Measurements from ENCODE around the gene C4orf33.

DNA sequence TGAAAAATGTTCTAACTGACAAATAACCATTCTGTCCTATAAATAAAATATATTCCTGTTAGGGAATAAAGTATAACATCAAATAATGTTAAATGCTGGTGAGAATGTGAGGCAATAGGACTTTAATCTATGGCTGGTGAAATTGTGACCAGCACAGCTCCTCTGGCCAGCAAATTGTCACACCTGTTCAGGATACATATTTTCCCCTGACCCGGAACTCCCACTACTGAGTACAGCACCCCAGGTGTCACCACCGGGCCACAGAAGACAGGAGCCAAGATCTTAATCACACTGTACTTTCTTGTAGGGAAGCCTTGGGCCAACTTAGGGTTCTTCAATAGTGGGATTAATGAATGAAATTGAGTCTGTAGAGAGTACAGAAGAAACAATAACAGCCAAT, 33.2 kb downstream of the C4orf33 start:
- no peak for TF ChIP-seq POLR2A (IDR thresholded peaks at IDR 0.05; ENCODE audit: borderline replicate concordance, extremely low read depth, insufficient read depth, insufficient read length)
- TF ChIP-seq, protein P1, sequence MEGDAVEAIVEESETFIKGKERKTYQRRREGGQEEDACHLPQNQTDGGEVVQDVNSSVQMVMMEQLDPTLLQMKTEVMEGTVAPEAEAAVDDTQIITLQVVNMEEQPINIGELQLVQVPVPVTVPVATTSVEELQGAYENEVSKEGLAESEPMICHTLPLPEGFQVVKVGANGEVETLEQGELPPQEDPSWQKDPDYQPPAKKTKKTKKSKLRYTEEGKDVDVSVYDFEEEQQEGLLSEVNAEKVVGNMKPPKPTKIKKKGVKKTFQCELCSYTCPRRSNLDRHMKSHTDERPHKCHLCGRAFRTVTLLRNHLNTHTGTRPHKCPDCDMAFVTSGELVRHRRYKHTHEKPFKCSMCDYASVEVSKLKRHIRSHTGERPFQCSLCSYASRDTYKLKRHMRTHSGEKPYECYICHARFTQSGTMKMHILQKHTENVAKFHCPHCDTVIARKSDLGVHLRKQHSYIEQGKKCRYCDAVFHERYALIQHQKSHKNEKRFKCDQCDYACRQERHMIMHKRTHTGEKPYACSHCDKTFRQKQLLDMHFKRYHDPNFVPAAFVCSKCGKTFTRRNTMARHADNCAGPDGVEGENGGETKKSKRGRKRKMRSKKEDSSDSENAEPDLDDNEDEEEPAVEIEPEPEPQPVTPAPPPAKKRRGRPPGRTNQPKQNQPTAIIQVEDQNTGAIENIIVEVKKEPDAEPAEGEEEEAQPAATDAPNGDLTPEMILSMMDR (IDR thresholded peaks at IDR 0.05 in 2 of 3, conservative IDR thresholded peaks at IDR 0.05 in 1 of 3; ENCODE audit: borderline replicate concordance in 1 of 3, insufficient read depth in 1 of 3, low read depth in 2 of 3, low read length in 2 of 3) = no peak
- no peak for TF ChIP-seq RAD21 (IDR thresholded peaks at IDR 0.05; ENCODE audit: low read depth)
- no peak for TF ChIP-seq CBX3 (IDR thresholded peaks at IDR 0.05; ENCODE audit: low read depth)
- TF ChIP-seq YY1 (IDR thresholded peaks at IDR 0.05; ENCODE audit: extremely low read depth, insufficient replicate concordance, low read depth, low read length) = no peak
- no peak for TF ChIP-seq MAX (IDR thresholded peaks at IDR 0.05)
- no peak for TF ChIP-seq FOSL1 (IDR thresholded peaks at IDR 0.05; ENCODE audit: low read depth)
- no peak for TF ChIP-seq JUND (IDR thresholded peaks at IDR 0.05)
- TF ChIP-seq TCF7L2 (IDR thresholded peaks at IDR 0.05; ENCODE audit: borderline replicate concordance, extremely low read depth, insufficient read depth, insufficient read length) = no peak
- no peak for TF ChIP-seq EZH2phosphoT487 (IDR thresholded peaks at IDR 0.05; ENCODE audit: borderline replicate concordance)
- no peak for TF ChIP-seq ZFX (IDR thresholded peaks at IDR 0.05)
- TF ChIP-seq ZNF274 (IDR thresholded peaks at IDR 0.05; ENCODE audit: low read depth, low read length) = no peak
